ENCODE data around the gene INHBC. TPM values are rescaled to one million over a fixed set of nuclear protein-coding genes. Genes with fewer than 3 reads are reported as not detected.
"Not testable (repeated sequence)": the region's sequence is repeated elsewhere in the genome, so short reads cannot be mapped to it uniquely, and the experiment has no call there.

INHBC gene
- total RNA-seq, 1 experiment from 2014 or later, result not detected

DNA sequence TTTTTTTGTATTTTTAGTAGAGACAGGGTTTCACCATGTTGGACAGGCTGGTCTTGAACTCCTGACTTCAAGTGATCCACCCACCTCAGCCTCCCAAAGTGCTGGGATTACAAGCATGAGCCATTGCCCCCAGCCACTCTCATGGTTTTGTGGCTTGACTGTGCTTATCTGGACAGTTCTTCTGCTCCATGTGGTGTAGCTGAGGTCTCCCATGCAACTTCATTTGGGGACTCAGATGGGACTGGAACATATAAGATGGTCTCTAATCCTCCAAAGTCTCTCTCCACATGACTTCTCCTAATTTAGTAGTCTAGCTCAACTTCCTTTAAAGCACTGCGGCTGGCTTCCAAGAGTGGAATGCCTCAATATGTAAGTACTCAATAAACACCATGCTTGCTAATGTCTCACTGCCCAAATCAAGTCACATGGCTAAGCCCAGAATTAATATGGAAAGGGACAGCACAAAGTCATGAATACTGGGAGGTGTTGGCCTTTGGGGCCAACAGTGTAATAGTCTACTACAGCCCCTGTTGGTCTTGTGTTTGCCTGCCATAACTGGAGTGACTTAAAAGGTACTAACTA lies 7.4 kb downstream of the INHBC start:
- intact Hi-C loops (cut with micrococcal nuclease; ENCODE audit: unreplicated experiment), result no loop called here
- BruUV-seq (replicated peaks), result no TSS peak
- no peak for TF ChIP-seq TCF7L2 (IDR thresholded peaks at IDR 0.05; ENCODE audit: low read depth, low read length)
- TF ChIP-seq REST (IDR thresholded peaks at IDR 0.05; ENCODE audit: insufficient read depth in 1 of 2, low read depth in 2 of 2, low read length in 1 of 2), result no peak
- TF ChIP-seq, protein P1, sequence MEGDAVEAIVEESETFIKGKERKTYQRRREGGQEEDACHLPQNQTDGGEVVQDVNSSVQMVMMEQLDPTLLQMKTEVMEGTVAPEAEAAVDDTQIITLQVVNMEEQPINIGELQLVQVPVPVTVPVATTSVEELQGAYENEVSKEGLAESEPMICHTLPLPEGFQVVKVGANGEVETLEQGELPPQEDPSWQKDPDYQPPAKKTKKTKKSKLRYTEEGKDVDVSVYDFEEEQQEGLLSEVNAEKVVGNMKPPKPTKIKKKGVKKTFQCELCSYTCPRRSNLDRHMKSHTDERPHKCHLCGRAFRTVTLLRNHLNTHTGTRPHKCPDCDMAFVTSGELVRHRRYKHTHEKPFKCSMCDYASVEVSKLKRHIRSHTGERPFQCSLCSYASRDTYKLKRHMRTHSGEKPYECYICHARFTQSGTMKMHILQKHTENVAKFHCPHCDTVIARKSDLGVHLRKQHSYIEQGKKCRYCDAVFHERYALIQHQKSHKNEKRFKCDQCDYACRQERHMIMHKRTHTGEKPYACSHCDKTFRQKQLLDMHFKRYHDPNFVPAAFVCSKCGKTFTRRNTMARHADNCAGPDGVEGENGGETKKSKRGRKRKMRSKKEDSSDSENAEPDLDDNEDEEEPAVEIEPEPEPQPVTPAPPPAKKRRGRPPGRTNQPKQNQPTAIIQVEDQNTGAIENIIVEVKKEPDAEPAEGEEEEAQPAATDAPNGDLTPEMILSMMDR (IDR thresholded peaks at IDR 0.05), result no peak
- TF ChIP-seq POLR2AphosphoS5 (IDR thresholded peaks at IDR 0.05; ENCODE audit: low read depth, low read length), result no peak
- TF ChIP-seq SIN3A (IDR thresholded peaks at IDR 0.05; ENCODE audit: borderline replicate concordance, insufficient read depth, low read depth, low read length), result no peak
- ChIA-PET POLR2A (no interaction called here), CTCF (interaction anchor here (0.7 to 1.5 kb wide), 2 partner anchors 11 to 13 kb away, joined by 3 to 4 read pairs; partner anchors contain the start of gene INHBE)
- H3K27ac ChIP-seq (ENCODE audit: low read length), result no peak overlapping the region
- DNase-seq (ENCODE audit: low read depth, low spot score), result no peak
- no peaks in the 10 kb centered on the region for H3K36me3 ChIP-seq (ENCODE audit: control insufficient read depth, insufficient read depth, low read length)
- ATAC-seq, result no peak
- H3K4me3 ChIP-seq (ENCODE audit: low read depth in 2 of 2, low read length in 2 of 2), result no peak overlapping the region
- in situ Hi-C loops (cut with HindIII; ENCODE audit: low pct_unique_long_range_greater_than_20kb, low sequenced_read_pairs), result no loop called here
- H3K4me1 ChIP-seq (ENCODE audit: control insufficient read depth, insufficient read depth, low read length), result no peaks in the 10 kb centered on the region
- H3K27me3 ChIP-seq (ENCODE audit: control insufficient read depth, insufficient read depth, low read length), result no peaks in the 10 kb centered on the region
- no peaks in the 10 kb centered on the region for H3K9me3 ChIP-seq (ENCODE audit: control insufficient read depth, insufficient read depth, low read depth, low read length)

DNA sequence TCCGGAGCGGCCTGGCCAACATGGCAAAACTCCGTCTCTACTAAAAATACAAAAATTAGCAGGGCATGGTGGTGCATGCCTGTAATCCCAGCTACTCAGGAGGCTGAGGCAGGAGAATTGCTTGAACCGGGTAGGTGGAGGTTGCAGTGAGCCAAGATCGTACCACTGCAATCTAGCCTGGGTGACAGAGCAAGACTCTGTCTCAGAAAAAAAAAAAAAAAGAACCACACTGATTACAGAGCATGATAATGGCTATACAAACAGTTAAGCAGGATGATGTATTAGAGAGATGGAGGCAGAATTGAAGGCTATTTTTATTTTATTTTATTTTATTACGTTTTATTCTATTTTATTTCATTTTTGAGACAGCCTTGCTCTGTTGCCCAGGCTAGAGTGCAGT lies 9.8 kb downstream of the INHBC start:
- H3K9me3 ChIP-seq (ENCODE audit: control insufficient read depth, insufficient read depth, low read depth, low read length); ATAC-seq; BruUV-seq (replicated peaks): not testable (repeated sequence)

DNA sequence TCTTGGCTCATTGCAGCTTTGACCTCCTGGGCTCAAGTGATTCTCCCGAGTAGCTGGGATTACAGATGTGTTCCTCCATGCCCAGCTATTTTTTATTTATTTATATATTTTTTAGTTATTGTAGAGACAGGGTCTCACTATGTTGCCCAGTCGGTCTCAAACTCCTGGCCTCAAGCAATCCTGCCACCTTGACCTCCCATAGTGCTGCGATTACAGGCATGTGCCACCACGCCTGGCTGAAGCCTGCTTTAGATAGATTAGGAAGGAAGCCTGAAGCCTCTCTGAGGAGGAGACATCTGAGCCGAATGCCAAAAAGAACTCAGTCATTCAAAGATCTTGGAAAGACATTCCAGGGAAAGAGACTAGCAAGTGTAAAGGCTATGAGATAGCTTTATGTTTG lies 10.2 kb downstream of the INHBC start:
- no peak for ATAC-seq
- Histone ChIP-seq H3K4me1 (ENCODE audit: control insufficient read depth, insufficient read depth, low read length) (no peaks in the 10 kb centered on the region), H3K27me3 (ENCODE audit: control insufficient read depth, insufficient read depth, low read length) (no peaks in the 10 kb centered on the region), H3K27ac (ENCODE audit: low read length) (no peak overlapping the region), H3K4me3 (ENCODE audit: low read depth in 2 of 2, low read length in 2 of 2) (no peak overlapping the region), H3K9me3 (ENCODE audit: control insufficient read depth, insufficient read depth, low read depth, low read length) (no peaks in the 10 kb centered on the region), H3K36me3 (ENCODE audit: control insufficient read depth, insufficient read depth, low read length) (no peaks in the 10 kb centered on the region)
- intact Hi-C loops (cut with micrococcal nuclease; ENCODE audit: unreplicated experiment), result no loop called here
- POLR2A ChIA-PET, result no interaction called here
- in situ Hi-C loops (cut with HindIII; ENCODE audit: low pct_unique_long_range_greater_than_20kb, low sequenced_read_pairs), result no loop called here
- TF ChIP-seq, protein P1 (IDR thresholded peaks at IDR 0.05), result no peak
- no peak for TF ChIP-seq SIN3A (IDR thresholded peaks at IDR 0.05; ENCODE audit: borderline replicate concordance, insufficient read depth, low read depth, low read length)
- no peak for TF ChIP-seq TCF7L2 (IDR thresholded peaks at IDR 0.05; ENCODE audit: low read depth, low read length)
- no peak for TF ChIP-seq REST (IDR thresholded peaks at IDR 0.05; ENCODE audit: insufficient read depth in 1 of 2, low read depth in 2 of 2, low read length in 1 of 2)
- no peak for TF ChIP-seq POLR2AphosphoS5 (IDR thresholded peaks at IDR 0.05; ENCODE audit: low read depth, low read length)
- DNase-seq (ENCODE audit: low read depth, low spot score), result no peak
- BruUV-seq (replicated peaks), result no TSS peak
- CTCF ChIA-PET, result no interaction called here

More for the DNA sequence above, 9.8 kb downstream of the INHBC start:
- POLR2A ChIA-PET; H3K4me1 ChIP-seq (ENCODE audit: control insufficient read depth, insufficient read depth, low read length); in situ Hi-C loops (cut with HindIII; ENCODE audit: low pct_unique_long_range_greater_than_20kb, low sequenced_read_pairs); CTCF ChIA-PET; DNase-seq (ENCODE audit: low read depth, low spot score); H3K36me3 ChIP-seq (ENCODE audit: control insufficient read depth, insufficient read depth, low read length); H3K27me3 ChIP-seq (ENCODE audit: control insufficient read depth, insufficient read depth, low read length); H3K4me3 ChIP-seq (ENCODE audit: low read depth in 2 of 2, low read length in 2 of 2); H3K27ac ChIP-seq (ENCODE audit: low read length); intact Hi-C loops (cut with micrococcal nuclease; ENCODE audit: unreplicated experiment): not testable (repeated sequence)
